ENCODE measurements around the gene NEMF.

Gene NEMF

DNA sequence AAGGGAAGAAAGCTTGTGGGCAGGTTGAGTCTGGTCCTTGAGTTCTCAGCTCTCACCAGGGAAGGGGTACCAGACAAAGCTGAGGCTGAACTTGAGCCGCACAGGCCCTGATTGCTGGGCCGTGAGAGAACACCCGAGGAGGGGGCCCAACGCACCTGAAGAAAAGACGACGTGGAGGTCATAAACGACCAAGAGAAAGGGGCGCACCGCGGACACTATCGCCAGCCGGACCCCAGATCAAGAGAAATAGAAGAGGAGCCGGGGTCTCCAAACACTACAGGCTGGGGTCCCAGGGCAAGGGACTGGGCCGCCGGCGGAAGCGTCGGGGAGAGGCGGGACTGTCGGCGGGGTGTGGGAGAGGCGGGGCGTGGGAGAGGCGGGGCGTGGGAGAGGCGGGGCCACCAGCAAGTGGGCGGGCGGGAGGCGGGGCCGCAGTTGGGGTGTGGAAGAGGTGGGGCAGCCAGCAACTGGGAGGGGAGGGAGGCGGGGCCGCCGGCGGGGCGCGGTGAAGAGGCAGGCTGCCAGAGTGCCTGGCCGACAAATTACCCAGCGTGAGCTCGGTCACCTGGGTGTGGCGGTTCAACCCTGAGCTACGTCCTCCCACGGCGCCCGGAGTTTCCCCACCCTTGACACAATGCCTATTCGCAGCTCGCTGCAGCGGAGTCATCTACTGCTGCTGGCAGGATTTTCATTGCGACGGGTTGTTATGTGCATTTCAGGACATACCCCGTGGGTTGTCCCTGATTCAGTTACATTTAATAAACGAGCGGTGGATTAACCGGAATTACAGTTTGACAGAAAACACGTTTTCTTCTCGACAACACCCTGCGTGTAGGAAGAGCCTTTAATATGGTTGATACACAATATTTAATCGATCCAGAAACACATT lies 15.5 kb upstream of the NEMF start:
- H3K4me1 ChIP-seq = peaks cover 4% of the 10 kb centered on the region
- in situ Hi-C loops (cut with MboI; ENCODE audit: low sequenced_read_pairs) = loop anchor here (5.0 kb wide), 1 partner anchor 229 kb away; no protein-coding TSS in a partner anchor

DNA sequence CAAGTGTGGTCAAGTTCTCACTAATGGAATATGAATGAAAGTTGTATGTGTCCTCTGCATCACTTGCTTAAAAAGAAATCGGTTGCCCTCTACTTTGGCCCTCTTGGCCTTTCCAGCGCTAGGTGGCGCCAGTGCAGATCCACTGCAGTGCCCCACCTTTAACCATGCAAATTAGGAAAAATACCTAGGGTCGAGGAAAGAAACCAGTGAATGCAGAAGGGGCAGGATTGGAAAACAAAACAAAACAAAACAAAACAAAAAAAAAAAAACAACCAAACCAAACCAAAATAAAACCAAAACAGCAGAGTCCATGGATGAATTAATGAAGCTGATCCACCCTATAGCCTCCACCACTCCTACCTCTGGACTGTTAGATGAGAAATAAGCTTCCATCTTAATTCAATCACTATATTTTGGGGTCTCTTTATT lies 12.9 kb upstream of the NEMF start:
- in situ Hi-C loops (cut with MboI; ENCODE audit: low sequenced_read_pairs) = loop anchor here (5.0 kb wide), 1 partner anchor 232 kb away; no protein-coding TSS in a partner anchor
- peaks cover 10% of the 10 kb centered on the region for H3K4me1 ChIP-seq

More for the DNA sequence above, 15.5 kb upstream of the NEMF start:
- H3K4me3 ChIP-seq = peak overlapping the region; percentile 53
- DNase-seq (ENCODE audit: low spot score in 2 of 2) = peak; percentile 98
- H3K36me3 ChIP-seq (replicated peaks) = no peaks in the 10 kb centered on the region
- H3K27me3 ChIP-seq (ENCODE audit: low read depth) = no peaks in the 10 kb centered on the region
- no peaks in the 10 kb centered on the region for H3K9me3 ChIP-seq

DNA sequence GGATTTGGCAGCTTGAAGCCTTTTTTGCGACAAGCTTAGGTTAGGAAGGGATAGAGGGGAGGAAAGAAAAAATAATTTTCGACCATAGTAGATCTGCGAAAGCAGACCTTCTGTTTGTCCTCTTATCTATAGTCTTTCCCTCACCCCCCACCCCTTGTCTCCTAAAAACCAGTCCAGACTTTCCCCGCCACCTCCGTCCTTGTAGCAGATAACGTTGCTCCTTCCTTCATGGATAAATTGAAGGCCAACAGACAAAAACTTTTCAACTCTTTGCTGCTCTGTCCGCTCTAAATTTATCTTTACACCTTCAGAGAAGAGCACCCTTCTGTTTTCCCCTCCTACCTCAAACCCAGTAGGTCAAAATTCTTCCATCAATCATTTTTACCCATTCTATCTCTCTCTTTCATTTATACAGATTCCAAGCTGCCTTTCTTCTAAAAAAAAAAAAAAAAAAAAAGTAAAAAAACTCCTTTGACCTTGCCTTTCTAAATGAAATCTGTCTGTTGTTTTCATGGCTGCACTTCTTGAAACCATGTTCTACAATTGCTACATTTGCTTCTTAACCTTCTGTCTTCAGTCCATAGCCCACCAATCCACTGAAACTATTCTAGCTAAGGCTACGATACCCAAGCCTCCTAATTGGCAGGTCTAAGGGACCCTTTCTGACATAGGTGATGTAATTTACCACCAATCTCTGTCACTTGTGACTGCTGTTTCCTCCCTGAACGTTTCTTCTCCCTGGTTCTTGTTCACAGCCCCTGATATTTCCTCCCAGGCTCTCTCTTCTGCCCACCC lies 11.1 kb upstream of the NEMF start:
- in situ Hi-C loops (cut with MboI; ENCODE audit: low sequenced_read_pairs) = no loop called here
- H3K36me3 ChIP-seq (replicated peaks) = no peaks in the 10 kb centered on the region

More for the DNA sequence above, 12.9 kb upstream of the NEMF start:
- Histone ChIP-seq H3K9me3 (no peaks in the 10 kb centered on the region), H3K27me3 (ENCODE audit: low read depth) (no peaks in the 10 kb centered on the region), H3K36me3 (replicated peaks) (no peaks in the 10 kb centered on the region), H3K4me3 (no peak overlapping the region)
- peak; percentile 68 to 88 for DNase-seq (ENCODE audit: low spot score in 2 of 2)

DNA sequence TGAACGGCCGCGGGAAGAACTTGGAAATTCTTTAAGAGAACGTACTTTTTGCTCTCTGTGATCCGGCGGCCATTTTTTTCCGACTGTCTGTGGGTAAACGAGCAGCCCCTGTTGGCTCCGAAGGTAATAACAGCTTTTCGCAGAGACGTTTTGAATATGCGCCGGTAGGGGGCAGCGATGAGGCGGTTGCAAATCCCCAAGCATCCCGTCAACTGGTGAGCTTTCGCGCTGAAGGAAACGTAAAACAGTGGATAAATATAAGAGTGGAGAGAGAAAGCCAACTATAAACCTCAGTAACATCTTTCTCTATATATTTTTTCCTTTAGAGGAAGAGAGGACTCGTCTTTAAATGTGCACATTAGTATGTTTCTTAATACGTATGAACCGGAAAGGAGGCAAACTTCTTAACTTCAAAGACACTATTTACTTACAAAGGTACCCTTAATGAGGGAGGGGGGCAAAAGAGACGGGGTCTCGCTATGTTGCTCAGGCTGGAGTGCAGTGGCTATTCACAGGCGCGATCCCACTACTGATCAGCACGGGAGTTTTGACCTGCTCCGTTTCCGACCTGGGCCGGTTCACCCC lies 9.6 kb upstream of the NEMF start:
- H3K36me3 ChIP-seq (replicated peaks) = no peaks in the 10 kb centered on the region
- DNase-seq (ENCODE audit: low spot score in 2 of 2) = peak; percentile 67 to 85
- in situ Hi-C loops (cut with MboI; ENCODE audit: low sequenced_read_pairs) = no loop called here
- H3K9me3 ChIP-seq = no peaks in the 10 kb centered on the region
- no peaks in the 10 kb centered on the region for H3K27me3 ChIP-seq (ENCODE audit: low read depth)
- H3K4me1 ChIP-seq = peaks cover 6% of the 10 kb centered on the region
- H3K4me3 ChIP-seq = peak overlapping the region; percentile 67

More for the DNA sequence above, 11.1 kb upstream of the NEMF start:
- no peak for DNase-seq (ENCODE audit: low spot score in 2 of 2)
- Histone ChIP-seq H3K4me3 (peak overlapping the region; percentile 67), H3K27me3 (ENCODE audit: low read depth) (no peaks in the 10 kb centered on the region), H3K4me1 (peaks cover 8% of the 10 kb centered on the region), H3K9me3 (no peaks in the 10 kb centered on the region)

DNA sequence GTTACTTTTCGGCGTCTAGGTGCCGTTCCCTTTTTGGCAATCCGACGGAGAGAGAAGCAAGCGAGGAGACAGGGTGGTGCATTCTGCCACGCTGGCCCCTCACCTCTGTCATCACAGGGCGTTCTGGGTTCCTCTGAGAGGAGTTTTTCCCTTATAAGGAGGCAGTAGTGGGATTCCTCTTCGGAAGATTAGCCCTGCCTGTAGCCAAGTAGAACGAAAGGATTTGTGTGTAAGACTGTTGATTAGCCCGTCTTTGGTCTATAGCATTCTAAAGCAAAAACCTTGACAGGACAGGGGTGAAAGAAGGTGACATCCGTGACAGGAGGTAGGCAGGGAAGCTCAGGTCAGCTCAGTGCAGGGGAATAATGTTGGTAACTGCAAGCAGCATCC lies 9.1 kb upstream of the NEMF start:
- Histone ChIP-seq H3K27me3 (ENCODE audit: low read depth) (no peaks in the 10 kb centered on the region), H3K9me3 (no peaks in the 10 kb centered on the region), H3K36me3 (replicated peaks) (no peaks in the 10 kb centered on the region), H3K4me3 (peak overlapping the region; percentile 67), H3K4me1 (peaks cover 6% of the 10 kb centered on the region)
- in situ Hi-C loops (cut with MboI; ENCODE audit: low sequenced_read_pairs) = no loop called here
- DNase-seq (ENCODE audit: low spot score in 2 of 2) = peak; percentile 72 to 85

DNA sequence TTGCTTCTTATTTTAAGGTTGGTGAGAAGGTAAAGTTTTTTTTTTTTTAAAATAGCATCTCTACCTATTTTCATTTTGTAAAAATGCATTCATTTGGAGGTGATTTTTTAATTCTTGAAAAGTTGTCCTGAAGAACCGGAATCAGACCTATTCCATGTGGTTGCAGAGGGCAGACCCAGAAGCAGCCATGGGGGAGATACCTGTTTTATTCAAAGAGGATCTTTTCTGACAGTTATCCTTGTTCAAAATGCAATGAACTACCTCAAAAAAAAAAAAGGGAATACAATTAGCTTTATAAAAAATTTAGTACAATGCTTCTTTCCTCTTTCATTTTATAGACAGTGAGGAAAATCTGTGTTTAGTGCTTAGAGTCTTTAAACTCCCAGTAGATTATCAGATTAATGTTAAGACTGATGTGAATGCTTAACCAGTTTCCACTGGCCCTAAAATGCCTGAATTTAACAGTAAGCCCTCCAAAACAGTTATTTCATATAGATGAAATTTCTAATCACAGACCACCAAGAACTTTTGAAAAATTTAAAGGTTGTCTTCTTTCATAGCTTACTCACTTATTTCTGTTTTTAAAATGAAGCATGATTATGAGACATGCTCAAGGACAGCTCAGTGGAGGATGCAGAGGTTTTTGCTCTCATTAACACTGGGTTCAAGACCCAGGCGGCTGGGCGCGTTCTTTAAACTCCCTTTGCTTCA lies 8.6 kb upstream of the NEMF start:
- H3K4me1 ChIP-seq = peaks cover 6% of the 10 kb centered on the region
- H3K27me3 ChIP-seq (ENCODE audit: low read depth) = no peaks in the 10 kb centered on the region
- in situ Hi-C loops (cut with MboI; ENCODE audit: low sequenced_read_pairs) = no loop called here
- no peak for DNase-seq (ENCODE audit: low spot score in 2 of 2)
- peak overlapping the region; percentile 67 for H3K4me3 ChIP-seq
- no peaks in the 10 kb centered on the region for H3K36me3 ChIP-seq (replicated peaks)
- H3K9me3 ChIP-seq = no peaks in the 10 kb centered on the region

DNA sequence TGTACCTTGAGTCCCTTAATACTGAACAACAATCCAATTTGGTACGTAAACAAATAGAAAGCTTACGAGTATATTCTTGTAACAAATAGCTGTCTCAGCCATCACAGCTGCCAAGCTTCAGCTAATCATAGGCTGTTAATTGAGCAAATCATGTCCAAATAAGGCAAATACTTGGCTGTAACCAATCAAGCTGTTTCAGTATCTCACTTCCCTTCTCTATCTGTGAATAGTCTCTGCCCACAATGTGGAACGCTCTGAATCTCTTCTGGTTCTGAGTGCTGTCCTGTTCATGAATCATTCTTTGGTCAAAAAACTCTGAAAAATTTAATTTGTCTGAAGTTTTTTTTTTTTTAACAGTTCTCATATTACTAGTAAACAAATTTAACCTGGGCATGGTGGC lies 5.8 kb upstream of the NEMF start:
- in situ Hi-C loops (cut with MboI; ENCODE audit: low sequenced_read_pairs) = no loop called here
- no peaks in the 10 kb centered on the region for H3K9me3 ChIP-seq
- no peaks in the 10 kb centered on the region for H3K27me3 ChIP-seq (ENCODE audit: low read depth)
- no peaks in the 10 kb centered on the region for H3K36me3 ChIP-seq (replicated peaks)
- no peak for DNase-seq (ENCODE audit: low spot score in 2 of 2)
- no peak overlapping the region for H3K4me3 ChIP-seq
- H3K4me1 ChIP-seq = peaks cover 6% of the 10 kb centered on the region

DNA sequence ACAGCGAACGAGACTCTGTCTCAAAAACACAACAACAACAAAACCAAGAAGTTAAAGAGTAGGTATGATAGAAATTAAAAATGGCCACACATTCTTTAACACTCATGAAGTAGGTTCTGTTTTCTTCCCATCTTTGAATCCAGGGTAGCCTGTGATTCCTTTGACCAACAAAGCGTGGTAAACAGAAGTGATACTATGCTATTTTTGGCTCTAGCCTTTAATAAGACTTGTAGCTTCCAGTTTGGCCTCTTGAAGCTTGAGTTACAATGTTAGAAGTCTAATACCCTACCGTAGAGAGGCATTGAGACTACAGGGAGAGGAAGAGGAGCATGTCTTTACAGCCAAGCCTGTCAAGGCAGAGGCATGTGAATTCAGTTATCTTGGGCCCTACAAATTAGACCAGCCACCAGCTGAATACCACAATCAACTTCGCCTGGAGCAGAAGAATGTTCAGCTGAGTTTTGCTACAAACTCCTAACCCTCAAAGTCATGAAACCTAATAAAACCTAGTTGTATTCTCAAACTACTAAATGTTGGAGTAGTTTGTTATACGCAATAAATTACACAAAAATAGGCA lies 4.9 kb upstream of the NEMF start:
- Histone ChIP-seq H3K9me3 (no peaks in the 10 kb centered on the region), H3K4me1 (peaks cover 6% of the 10 kb centered on the region), H3K4me3 (no peak overlapping the region), H3K36me3 (replicated peaks) (no peaks in the 10 kb centered on the region), H3K27me3 (ENCODE audit: low read depth) (no peaks in the 10 kb centered on the region)
- DNase-seq (ENCODE audit: low spot score in 2 of 2) = no peak
- in situ Hi-C loops (cut with MboI; ENCODE audit: low sequenced_read_pairs) = no loop called here

DNA sequence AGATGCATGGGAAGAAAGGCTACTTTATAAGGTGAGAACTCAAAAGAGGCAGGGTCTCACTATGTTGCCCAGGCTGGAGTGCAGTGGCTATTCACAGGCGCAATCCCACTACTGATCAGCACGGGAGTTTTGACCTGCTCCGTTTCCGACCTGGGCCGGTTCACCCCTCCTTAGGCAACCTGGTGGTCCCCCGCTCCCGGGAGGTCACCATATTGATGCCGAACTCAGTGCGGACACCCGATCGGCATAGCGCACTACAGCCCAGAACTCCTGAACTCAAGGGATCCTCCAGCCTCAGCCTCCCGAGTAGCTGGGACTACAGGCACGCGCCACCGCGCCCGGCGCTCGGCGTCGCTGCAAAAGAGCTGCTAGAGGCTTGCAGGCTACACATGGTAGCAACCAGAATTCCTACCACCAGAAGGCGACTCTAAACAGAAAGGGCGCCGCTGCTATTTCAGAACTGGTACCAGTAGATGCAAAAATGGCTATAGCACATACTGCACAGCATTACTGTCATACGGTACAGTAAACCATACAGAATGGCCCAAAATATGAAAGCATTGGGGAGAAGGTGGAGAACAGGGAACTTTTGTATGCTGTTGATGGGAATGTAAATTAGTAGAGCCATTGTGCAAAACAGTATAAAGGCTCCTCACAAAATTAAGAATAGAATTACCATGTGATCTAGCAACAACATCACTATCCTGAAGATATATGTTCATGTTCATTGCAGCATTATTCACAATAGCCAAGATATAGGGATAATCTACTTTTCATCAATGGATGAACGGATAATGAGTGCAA lies 1.2 kb upstream of the NEMF start:
- Histone ChIP-seq H3K36me3 (replicated peaks) (peaks cover 15% of the 10 kb centered on the region), H3K27me3 (ENCODE audit: low read depth) (no peaks in the 10 kb centered on the region), H3K9me3 (no peaks in the 10 kb centered on the region), H3K4me1 (peaks cover 7% of the 10 kb centered on the region; the same call in 1 of the 2 replicates), H3K4me3 (no peak overlapping the region)
- in situ Hi-C loops (cut with MboI; ENCODE audit: low sequenced_read_pairs) = no loop called here
- peak in 1 of 2 experiments; percentile 52 for DNase-seq (ENCODE audit: low spot score in 2 of 2)

DNA sequence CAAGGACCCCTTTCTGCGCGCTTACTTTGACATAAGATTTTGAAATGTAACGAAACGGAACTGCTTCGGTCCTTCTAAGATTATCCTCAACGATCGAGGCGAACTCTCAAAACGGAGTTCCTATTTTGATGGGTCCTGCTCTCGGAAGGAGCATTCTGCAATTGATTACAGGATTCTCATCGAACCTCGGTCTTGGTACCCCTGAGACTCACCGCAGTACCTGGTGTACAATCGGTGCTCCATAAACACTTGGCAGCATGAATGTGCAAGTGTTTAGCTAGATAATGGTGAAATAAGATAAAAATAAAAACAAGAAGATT lies 530 bp upstream of the NEMF start:
- DNase-seq (ENCODE audit: low spot score in 2 of 2) = no peak
- Histone ChIP-seq H3K27me3 (ENCODE audit: low read depth) (no peaks in the 10 kb centered on the region), H3K4me1 (peaks cover 7% of the 10 kb centered on the region; the same call in 1 of the 2 replicates), H3K9me3 (no peaks in the 10 kb centered on the region), H3K36me3 (replicated peaks) (peaks cover 15% of the 10 kb centered on the region), H3K4me3 (peak overlapping the region; percentile 54)
- in situ Hi-C loops (cut with MboI; ENCODE audit: low sequenced_read_pairs) = no loop called here

DNA sequence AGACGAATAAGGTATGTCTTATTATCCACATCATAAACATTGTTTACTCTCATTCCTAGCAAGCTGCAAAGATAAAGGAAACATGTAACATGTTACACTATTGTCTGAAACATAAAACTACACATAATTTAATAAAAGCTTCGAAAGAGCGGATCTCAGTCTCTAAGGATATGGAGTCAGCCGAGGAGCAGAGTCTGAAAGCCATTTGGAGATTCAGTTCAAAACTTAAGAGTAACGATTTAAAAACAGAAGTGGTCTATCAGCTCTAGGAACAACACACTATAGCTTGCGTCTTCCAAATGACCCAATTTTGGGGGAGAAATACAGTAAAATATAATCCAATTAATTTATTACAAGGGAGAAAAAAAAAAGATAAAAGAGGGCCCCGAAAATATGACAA lies 775 bp downstream of the NEMF start:
- Histone ChIP-seq H3K27me3 (ENCODE audit: low read depth) (no peaks in the 10 kb centered on the region), H3K4me1 (peaks cover 7% of the 10 kb centered on the region; the same call in 1 of the 2 replicates), H3K4me3 (peak overlapping the region; percentile 54), H3K36me3 (replicated peaks) (peaks cover 15% of the 10 kb centered on the region), H3K9me3 (no peaks in the 10 kb centered on the region)
- in situ Hi-C loops (cut with MboI; ENCODE audit: low sequenced_read_pairs) = no loop called here
- no peak for DNase-seq (ENCODE audit: low spot score in 2 of 2)

DNA sequence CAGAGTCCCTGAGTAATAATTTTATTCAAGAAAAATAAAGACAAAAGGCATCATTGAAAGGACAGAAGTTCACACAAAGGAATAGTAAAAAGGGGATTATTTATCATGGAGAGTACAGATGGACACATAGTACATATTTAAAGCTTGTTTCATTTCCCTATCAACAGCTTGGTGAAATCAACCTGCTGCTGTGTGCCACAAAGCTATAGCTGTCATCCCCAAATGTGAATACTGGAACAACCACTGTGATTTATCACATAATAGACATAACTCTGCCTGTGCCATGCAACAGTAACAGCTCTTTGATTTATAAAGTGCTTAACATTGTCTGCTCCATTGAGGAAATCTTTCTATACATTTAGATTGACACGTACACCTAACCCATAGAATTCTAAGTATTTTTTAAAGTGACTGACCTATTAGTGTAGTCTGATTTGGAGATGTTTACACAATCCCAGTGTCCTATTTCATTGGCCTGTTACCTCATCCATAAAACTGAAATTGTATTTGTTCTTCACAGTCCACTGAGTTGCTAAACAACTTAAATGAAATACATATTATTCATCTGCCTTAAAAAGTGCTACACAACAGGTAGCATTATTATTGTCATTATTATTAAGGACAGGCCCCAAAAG lies 3.3 kb downstream of the NEMF start:
- Histone ChIP-seq H3K9me3 (no peaks in the 10 kb centered on the region), H3K36me3 (replicated peaks) (peaks cover 38% of the 10 kb centered on the region), H3K4me1 (peaks cover 7% of the 10 kb centered on the region; the same call in 1 of the 2 replicates), H3K4me3 (no peak overlapping the region), H3K27me3 (ENCODE audit: low read depth) (no peaks in the 10 kb centered on the region)
- in situ Hi-C loops (cut with MboI; ENCODE audit: low sequenced_read_pairs) = loop anchor here (10.0 kb wide), 1 partner anchor 75 kb away; no protein-coding TSS in a partner anchor
- DNase-seq (ENCODE audit: low spot score in 2 of 2) = no peak
